AG04450 (cell line): ENCODE results near the gene GLIPR1. TPM values are rescaled to one million over a fixed set of nuclear protein-coding genes. Genes with fewer than 3 reads are reported as not detected.

Experiments
- CTCF ChIA-PET: fragments of 300-600, 350-600 bp; formaldehyde crosslinking; extraction: SDS; loops from one replicate; lab custom pipeline; 2022; ENCODE audit warnings: antibody characterized with exemption, inconsistent platforms; lab: Charles Lee
- POLR2A ChIA-PET: fragments of 350-600 bp; formaldehyde crosslinking; extraction: SDS; loops from one replicate; lab custom pipeline; 2021; ENCODE audit warnings: antibody characterized with exemption, inconsistent platforms; lab: Yijun Ruan, JAX
- DNase-seq: peaks from one replicate; pipeline ENCODE4 v3.0.0-alpha.2; 2011; ENCODE audit warnings: low read depth, low spot score
- H3K27ac ChIP-seq: one replicate; pipeline ENCODE4 v1.5.1; 2012; ENCODE audit warnings: low read depth, low read length, control low read depth
- H3K27me3 ChIP-seq: one replicate; pipeline ENCODE4 v1.6.0; 2012; ENCODE audit warnings: low read length; ENCODE audit not compliant: control insufficient read depth, insufficient read depth
- H3K4me3 ChIP-seq: 2 replicates; pipeline ENCODE4 v1.5.1; 2011; ENCODE audit warnings: mild to moderate bottlenecking, low read depth, low read length, control low read depth
- H3K9me3 ChIP-seq: 2 replicates; pipeline ENCODE4 v1.5.1; 2012; ENCODE audit warnings: low read length; ENCODE audit not compliant: control insufficient read depth, insufficient read depth
- CTCF ChIP-seq: IDR thresholded peaks from 2 replicates; pipeline ENCODE4 v1.5.1; 2011; ENCODE audit warnings: low read depth, low read length, control low read depth, inconsistent platforms
- polyA plus RNA-seq: library from polyadenylated mRNA; depleted of rRNA; stranded (reverse); fragments of >200 nt; gene quantifications from 2 replicates; pipeline ENCODE4 v1.2.3, GENCODE V29; 2011

GLIPR1 gene
- polyA plus RNA-seq, 1 experiment: 335 TPM

- no peak overlapping the region for H3K27ac ChIP-seq
- DNase-seq: no peak
- ChIA-PET CTCF (interaction anchor here (2.1 kb wide), 1 partner anchor 154 kb away, joined by 7 read pairs; the partner anchor contains the start of gene GLIPR1L1), POLR2A (no interaction called here)
- no peaks in the 10 kb centered on the region for H3K9me3 ChIP-seq
- no peaks in the 10 kb centered on the region for H3K27me3 ChIP-seq
- H3K4me3 ChIP-seq: no peak overlapping the region
- TF ChIP-seq CTCF: no peak
These were observed 6.8 kb downstream of the GLIPR1 start for GRCh38 chr12:75487308-75487707.

DNA sequence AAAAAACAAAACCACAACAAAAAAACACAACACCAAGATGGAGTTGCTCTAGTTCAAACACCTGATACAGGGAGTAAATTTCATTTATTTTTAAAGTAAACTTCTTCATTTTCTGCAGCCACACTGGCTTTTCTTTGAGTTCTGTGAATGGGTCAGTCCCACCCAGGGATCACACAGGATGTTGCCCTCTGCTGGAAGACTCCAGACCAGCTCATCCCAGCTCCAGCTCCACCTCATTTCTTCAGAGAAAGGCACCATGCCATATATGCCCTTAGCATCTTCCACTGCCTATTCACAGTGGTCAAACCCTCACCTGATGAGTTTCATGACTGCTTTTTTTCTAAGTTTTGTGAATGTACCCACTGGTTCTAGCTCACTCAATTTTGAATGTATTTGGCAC, 8.0 kb downstream of the GLIPR1 start:
- Histone ChIP-seq H3K27ac (peak overlapping the region; percentile 3), H3K9me3 (no peaks in the 10 kb centered on the region), H3K27me3 (no peaks in the 10 kb centered on the region), H3K4me3 (no peak overlapping the region)
- peak; percentile 64 for TF ChIP-seq CTCF
- no peak for DNase-seq
- ChIA-PET CTCF (interaction anchor here (0.5 to 2.1 kb wide), 7 partner anchors 19 to 800 kb away, joined by 3 to 7 read pairs (median 4); partner anchors contain the start of genes GLIPR1L1 and GLIPR1L2), POLR2A (no interaction called here)

GRCh38 chr12:75489187-75489586, 8.6 kb downstream of the GLIPR1 start:
- DNase-seq: no peak
- Histone ChIP-seq H3K27me3 (no peaks in the 10 kb centered on the region), H3K4me3 (no peak overlapping the region), H3K9me3 (no peaks in the 10 kb centered on the region), H3K27ac (peak overlapping the region; percentile 49)
- TF ChIP-seq CTCF: no peak
- POLR2A ChIA-PET: interaction anchor here (0.6 to 1.2 kb wide), 2 partner anchors 8 to 544 kb away, joined by 3 to 6 read pairs; partner anchors contain the start of gene GLIPR1
- CTCF ChIA-PET: interaction anchor here (1.0 to 2.1 kb wide), 8 partner anchors 16 to 800 kb away, joined by 3 to 7 read pairs (median 4); partner anchors contain the start of genes GLIPR1L1 and GLIPR1L2

GRCh38 chr12:75489613-75490210, 9.2 kb downstream of the GLIPR1 start:
- no peaks in the 10 kb centered on the region for H3K27me3 ChIP-seq
- no peak overlapping the region for H3K4me3 ChIP-seq
- no peak for TF ChIP-seq CTCF
- peak overlapping the region; percentile 49 for H3K27ac ChIP-seq
- no peaks in the 10 kb centered on the region for H3K9me3 ChIP-seq
- no peak for DNase-seq
- ChIA-PET POLR2A (interaction anchor here (0.6 to 1.2 kb wide), 3 partner anchors 9 to 544 kb away, joined by 3 to 6 read pairs (median 4); partner anchors contain the start of gene GLIPR1), CTCF (interaction anchor here (1.0 to 2.0 kb wide), 4 partner anchors 15 to 801 kb away, joined by 3 to 6 read pairs (median 4); partner anchors contain the start of gene GLIPR1L2)

DNA sequence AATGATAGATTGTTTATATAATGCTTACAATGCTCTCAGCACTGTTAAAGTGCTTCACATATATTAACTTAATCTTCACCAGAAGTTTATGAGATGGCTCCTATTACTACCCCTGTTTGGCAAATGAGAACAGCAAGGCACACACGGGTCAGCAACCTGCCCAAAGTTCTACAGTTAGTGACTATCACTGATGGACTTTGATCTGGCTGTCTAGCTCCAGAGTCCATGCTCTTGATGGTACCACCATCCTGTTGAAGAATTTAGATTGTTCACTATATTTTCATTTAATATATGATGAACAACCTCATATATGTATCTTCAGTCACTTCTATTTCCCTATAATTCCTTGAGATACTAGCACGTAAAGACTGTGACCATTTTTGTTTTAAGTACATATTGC, 10.6 kb downstream of the GLIPR1 start:
- DNase-seq: no peak
- ChIA-PET CTCF (interaction anchor here (0.6 kb wide), 2 partner anchors 159 to 316 kb away, joined by 3 read pairs; no protein-coding TSS in a partner anchor), POLR2A (interaction anchor here (0.7 kb wide), 1 partner anchor 546 kb away, joined by 7 read pairs; no protein-coding TSS in a partner anchor)
- no peak overlapping the region for H3K4me3 ChIP-seq
- no peaks in the 10 kb centered on the region for H3K9me3 ChIP-seq
- TF ChIP-seq CTCF: no peak
- H3K27ac ChIP-seq: no peak overlapping the region
- no peaks in the 10 kb centered on the region for H3K27me3 ChIP-seq
